OCI-LY7 (cell line): Measurements from ENCODE around the gene YAF2. TPM values are rescaled to one million over a fixed set of nuclear protein-coding genes. Genes with fewer than 3 reads are reported as not detected.

Experiments
- BruUV-seq: library from RNA; stranded (reverse); fragments of 400-500 nt; replicated peaks from 2 replicates; lab custom pipeline; 2021; lab: Mats Ljungman, UMichigan
- CTCF ChIA-PET: fragments of 300-600 bp; sonication (Branson Sonifier 250); formaldehyde crosslinking; loops from one replicate; lab custom pipeline; 2022; ENCODE audit warnings: antibody characterized with exemption; ENCODE audit not compliant: unreplicated experiment; lab: Charles Lee
- POLR2A ChIA-PET: fragments of 300-600 bp; sonication (Branson Sonifier 250); formaldehyde crosslinking; loops from one replicate; lab custom pipeline; 2022; ENCODE audit warnings: antibody characterized with exemption; lab: Charles Lee
- DNase-seq: peaks from one replicate; pipeline ENCODE4 v3.0.0-alpha.2; 2015; ENCODE audit warnings: low spot score
- H2AFZ ChIP-seq: fragments of 200-600 bp; sonication (generic), shearing (Covaris generic); 2 replicates; pipeline ENCODE4 v1.6.1; 2014; ENCODE audit warnings: mild to moderate bottlenecking, antibody characterized with exemption, low read length, moderate library complexity
- H3K27ac ChIP-seq: fragments of 200-600 bp; sonication (generic); 2 replicates; pipeline ENCODE4 v1.5.1; 2014; ENCODE audit warnings: mixed run types, low read depth, mild to moderate bottlenecking, moderate library complexity, low read length, inconsistent platforms; ENCODE audit not compliant: poor library complexity, severe bottlenecking
- H3K36me3 ChIP-seq: fragments of 200-600 bp; sonication (generic); 2 replicates; pipeline ENCODE4 v1.6.1; 2014; ENCODE audit warnings: mild to moderate bottlenecking, antibody characterized with exemption, low read length, moderate library complexity, mixed read lengths; ENCODE audit not compliant: insufficient read depth
- H3K4me1 ChIP-seq: fragments of 200-600 bp; sonication (generic); 2 replicates; pipeline ENCODE4 v1.5.1; 2014; ENCODE audit warnings: mild to moderate bottlenecking, low read length; ENCODE audit not compliant: insufficient read depth, poor library complexity, severe bottlenecking
- H3K4me2 ChIP-seq: fragments of 200-600 bp; sonication (generic); 2 replicates; pipeline ENCODE4 v1.6.1; 2014; ENCODE audit warnings: mild to moderate bottlenecking, low read length
- H3K4me3 ChIP-seq: fragments of 200-600 bp; sonication (generic); 2 replicates; pipeline ENCODE4 v1.5.1; 2014; ENCODE audit warnings: mild to moderate bottlenecking, low read depth, low read length; ENCODE audit not compliant: poor library complexity, severe bottlenecking
- H3K79me2 ChIP-seq: fragments of 200-600 bp; sonication (generic); 2 replicates; pipeline ENCODE4 v1.6.1; 2016; ENCODE audit warnings: low read depth, mild to moderate bottlenecking, low read length, moderate library complexity, mixed read lengths; ENCODE audit not compliant: insufficient read depth
- H3K9me2 ChIP-seq: fragments of 200-600 bp; sonication (generic); 2 replicates; pipeline ENCODE4 v1.6.1; 2016; ENCODE audit warnings: mild to moderate bottlenecking, low read length, mixed read lengths; ENCODE audit not compliant: insufficient read depth
- H3K9me3 ChIP-seq: fragments of 200-600 bp; sonication (generic); 2 replicates; pipeline ENCODE4 v1.6.1; 2014; ENCODE audit warnings: mild to moderate bottlenecking, mixed run types, low read length, mixed read lengths
- H4K20me1 ChIP-seq: fragments of 200-600 bp; sonication (generic); 2 replicates; pipeline ENCODE4 v1.6.1; 2014; ENCODE audit warnings: mild to moderate bottlenecking, antibody characterized with exemption, low read length, moderate library complexity, mixed read lengths; ENCODE audit not compliant: insufficient read depth
- EZH2phosphoT487 ChIP-seq: fragments of 200-600 bp; sonication (generic); IDR thresholded peaks from 2 replicates; pipeline ENCODE4 v1.6.1; 2018; ENCODE audit warnings: low read depth, borderline replicate concordance, mild to moderate bottlenecking, mixed run types, antibody characterized with exemption, low read length, moderate library complexity, mixed read lengths
- intact Hi-C: fragments of 100-400 bp; cut with micrococcal nuclease; formaldehyde crosslinking; loops from one replicate; pipeline ENCODE4 v1.10.0; 2022; ENCODE audit not compliant: unreplicated experiment
- total RNA-seq, 2 experiments: library from RNA; depleted of rRNA in 1 of 2; stranded (reverse); fragments of >200 nt in 1 of 2; shearing (Covaris generic) in 1 of 2; gene quantifications; 2 replicates each; pipeline ENCODE4 v1.2.3, GENCODE V29; 2014 to 2022
- TF ChIP-seq, protein P1 (sequence below): fragments of 200-600 bp; sonication (generic); conservative IDR thresholded peaks from 2 replicates; pipeline ENCODE4 v1.5.1; 2014; ENCODE audit warnings: mild to moderate bottlenecking, antibody characterized with exemption, low read length, moderate library complexity, mixed read lengths

YAF2 gene
- total RNA-seq, 2 experiments from 2014 or later = 16.2 to 43.6 TPM

DNA sequence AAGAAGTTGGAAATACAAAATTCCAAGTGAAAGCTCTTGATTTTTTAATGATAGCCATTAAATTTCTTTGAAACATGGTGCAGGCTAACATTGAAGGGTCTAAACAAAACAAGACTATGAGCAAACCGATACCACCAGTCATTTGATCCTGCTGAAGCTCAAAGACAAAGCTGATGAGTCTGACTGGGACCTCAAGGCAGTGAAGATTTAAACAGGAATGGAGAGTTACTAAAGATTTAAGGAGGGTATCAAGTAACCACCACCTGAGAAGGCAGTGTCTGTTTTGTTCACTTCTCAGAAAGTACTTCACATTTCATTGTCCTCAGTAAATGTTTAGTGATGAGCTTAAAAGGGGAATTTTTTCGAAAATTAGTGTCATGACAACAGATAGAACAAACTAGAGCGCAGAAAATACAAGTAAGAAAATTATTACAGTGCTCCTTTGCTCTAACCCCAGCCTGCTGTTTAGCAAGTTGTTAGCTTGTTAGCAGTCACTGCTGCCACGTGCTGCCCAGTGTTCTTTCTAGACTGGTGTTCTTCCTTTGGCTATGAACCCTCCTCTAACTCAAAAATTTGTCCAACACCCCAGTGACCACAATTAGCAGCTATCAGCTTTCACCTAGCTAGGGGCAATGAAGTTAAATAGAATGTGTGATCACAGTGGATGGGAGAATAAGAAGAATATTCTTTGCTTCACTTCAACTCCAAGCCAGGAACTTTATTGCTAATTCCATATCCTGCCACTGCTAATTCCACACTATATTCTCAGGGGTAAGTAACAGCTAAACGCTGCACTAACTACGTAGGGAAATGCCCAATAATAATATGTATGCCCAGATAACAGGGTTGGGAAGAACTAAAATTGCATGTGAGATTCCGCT, 41.1 kb downstream of the YAF2 start:
- H3K9me3 ChIP-seq = no peaks in the 10 kb centered on the region
- TF ChIP-seq, protein P1, sequence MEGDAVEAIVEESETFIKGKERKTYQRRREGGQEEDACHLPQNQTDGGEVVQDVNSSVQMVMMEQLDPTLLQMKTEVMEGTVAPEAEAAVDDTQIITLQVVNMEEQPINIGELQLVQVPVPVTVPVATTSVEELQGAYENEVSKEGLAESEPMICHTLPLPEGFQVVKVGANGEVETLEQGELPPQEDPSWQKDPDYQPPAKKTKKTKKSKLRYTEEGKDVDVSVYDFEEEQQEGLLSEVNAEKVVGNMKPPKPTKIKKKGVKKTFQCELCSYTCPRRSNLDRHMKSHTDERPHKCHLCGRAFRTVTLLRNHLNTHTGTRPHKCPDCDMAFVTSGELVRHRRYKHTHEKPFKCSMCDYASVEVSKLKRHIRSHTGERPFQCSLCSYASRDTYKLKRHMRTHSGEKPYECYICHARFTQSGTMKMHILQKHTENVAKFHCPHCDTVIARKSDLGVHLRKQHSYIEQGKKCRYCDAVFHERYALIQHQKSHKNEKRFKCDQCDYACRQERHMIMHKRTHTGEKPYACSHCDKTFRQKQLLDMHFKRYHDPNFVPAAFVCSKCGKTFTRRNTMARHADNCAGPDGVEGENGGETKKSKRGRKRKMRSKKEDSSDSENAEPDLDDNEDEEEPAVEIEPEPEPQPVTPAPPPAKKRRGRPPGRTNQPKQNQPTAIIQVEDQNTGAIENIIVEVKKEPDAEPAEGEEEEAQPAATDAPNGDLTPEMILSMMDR = no peak
- no peak for TF ChIP-seq EZH2phosphoT487
- intact Hi-C loops = no loop called here
- H3K4me3 ChIP-seq = no peak overlapping the region
- no peak overlapping the region for H3K27ac ChIP-seq
- H2AFZ ChIP-seq = no peak overlapping the region
- H3K4me2 ChIP-seq = no peak overlapping the region
- ChIA-PET POLR2A (interaction anchor here (0.6 to 1.2 kb wide), 2 partner anchors 8 to 9 kb away, joined by 3 to 6 read pairs; no protein-coding TSS in a partner anchor), CTCF (interaction anchor here (0.9 kb wide), 1 partner anchor 11 kb away, joined by 3 read pairs; no protein-coding TSS in a partner anchor)
- no peaks in the 10 kb centered on the region for H4K20me1 ChIP-seq
- no peak for DNase-seq
- H3K36me3 ChIP-seq = peaks cover 26% of the 10 kb centered on the region; the same call in 1 of the 2 replicates
- H3K79me2 ChIP-seq = no peaks in the 10 kb centered on the region
- no peaks in the 10 kb centered on the region for H3K4me1 ChIP-seq
- BruUV-seq = no TSS peak
- no peaks in the 10 kb centered on the region for H3K9me2 ChIP-seq

DNA sequence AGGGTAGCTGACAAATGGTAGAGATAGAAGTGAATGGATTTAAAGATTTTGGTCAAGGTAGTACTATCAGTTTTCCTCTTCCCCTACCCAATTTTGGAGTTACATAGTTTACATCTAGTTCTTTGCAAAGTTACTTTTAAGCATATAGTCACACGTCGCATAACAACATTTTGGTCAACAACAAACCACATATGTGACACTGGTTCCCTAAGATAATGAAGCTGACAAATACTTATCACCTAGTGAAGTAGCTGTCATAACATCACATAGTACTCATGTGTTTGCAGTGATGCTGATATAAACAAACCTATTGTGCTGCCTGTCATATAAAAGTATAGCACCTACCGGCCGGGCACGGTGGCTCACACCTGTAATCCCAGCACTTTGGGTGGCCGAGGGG, 45.4 kb downstream of the YAF2 start:
- ChIA-PET POLR2A (no interaction called here), CTCF (no interaction called here)
- no peak overlapping the region for H3K4me2 ChIP-seq
- H3K79me2 ChIP-seq = no peaks in the 10 kb centered on the region
- no peak overlapping the region for H3K4me3 ChIP-seq
- TF ChIP-seq EZH2phosphoT487 = no peak
- TF ChIP-seq, protein P1 = no peak
- peaks cover 17% of the 10 kb centered on the region; the same call in 1 of the 2 replicates for H3K36me3 ChIP-seq
- H3K9me3 ChIP-seq = no peaks in the 10 kb centered on the region
- no peak for DNase-seq
- no peak overlapping the region for H2AFZ ChIP-seq
- intact Hi-C loops = no loop called here
- no peaks in the 10 kb centered on the region for H3K9me2 ChIP-seq
- BruUV-seq = no TSS peak
- no peak overlapping the region for H3K27ac ChIP-seq
- H3K4me1 ChIP-seq = no peaks in the 10 kb centered on the region
- no peaks in the 10 kb centered on the region for H4K20me1 ChIP-seq

DNA sequence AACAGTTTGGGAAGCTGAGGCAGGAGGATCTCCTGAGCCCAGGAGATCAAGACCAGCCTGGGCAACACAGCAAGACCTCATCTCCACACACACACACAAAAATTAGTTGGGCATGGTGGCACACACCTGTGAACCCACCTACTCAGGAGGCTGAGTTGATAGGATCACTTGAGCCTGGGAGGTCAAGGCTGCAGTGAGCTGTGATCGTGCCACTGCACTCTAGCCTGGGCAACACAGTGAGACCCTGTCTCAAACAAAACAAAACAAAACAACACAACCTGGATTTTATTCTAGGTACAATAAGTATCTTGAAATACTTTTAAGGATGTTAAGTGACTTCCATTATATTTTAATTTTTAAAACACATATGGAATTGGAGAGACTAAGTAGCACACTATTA, 45.8 kb downstream of the YAF2 start:
- no peaks in the 10 kb centered on the region for H3K79me2 ChIP-seq
- H3K4me3 ChIP-seq = no peak overlapping the region
- H3K27ac ChIP-seq = no peak overlapping the region
- no peaks in the 10 kb centered on the region for H3K9me2 ChIP-seq
- peaks cover 3% of the 10 kb centered on the region for H3K4me1 ChIP-seq
- no peak for DNase-seq
- ChIA-PET CTCF (no interaction called here), POLR2A (no interaction called here)
- no peaks in the 10 kb centered on the region for H3K9me3 ChIP-seq
- peaks cover 13% of the 10 kb centered on the region; the same call in 1 of the 2 replicates for H3K36me3 ChIP-seq
- no peaks in the 10 kb centered on the region for H4K20me1 ChIP-seq
- no peak overlapping the region for H3K4me2 ChIP-seq
- intact Hi-C loops = no loop called here
- no peak overlapping the region for H2AFZ ChIP-seq
- TF ChIP-seq, protein P1 = no peak
- no peak for TF ChIP-seq EZH2phosphoT487
- BruUV-seq = no TSS peak
